GM12878 (cell line): ENCODE measurements around the gene CCDC194. TPM values are rescaled to one million over a fixed set of nuclear protein-coding genes. Genes with fewer than 3 reads are reported as not detected.

Experiments used
- ATAC-seq: fragments of 200-7000 bp; cut with Tn5 transposase; 3 replicates; pipeline ENCODE4 v1.9.1; 2020; ENCODE audit warnings: mild to moderate bottlenecking, moderate library complexity
- BruUV-seq: library from RNA; stranded (reverse); fragments of 400-500 nt; replicated peaks from 2 replicates; lab custom pipeline; 2021; lab: Mats Ljungman, UMichigan
- CTCF ChIA-PET: fragments of 300-600 bp; sonication (Branson Sonifier 250); formaldehyde crosslinking; extraction: SDS; loops from one replicate; lab custom pipeline; 2021; ENCODE audit warnings: inconsistent platforms; lab: Yijun Ruan, JAX
- POLR2A ChIA-PET: fragments of 350-600 bp; formaldehyde crosslinking; extraction: SDS; loops from one replicate; lab custom pipeline; 2021; ENCODE audit warnings: inconsistent platforms; lab: Charles Lee
- RAD21 ChIA-PET: fragments of 300-600 bp; sonication (Branson Sonifier 250); formaldehyde crosslinking; loops from one replicate; lab custom pipeline; 2023; ENCODE audit warnings: antibody characterized with exemption; ENCODE audit not compliant: unreplicated experiment; lab: Charles Lee
- SMC1A ChIA-PET: fragments of 300-600 bp; sonication (Branson Sonifier 250); formaldehyde crosslinking; loops from one replicate; lab custom pipeline; 2023; ENCODE audit not compliant: unreplicated experiment, uncharacterized antibody; lab: Charles Lee
- DNase-seq: peaks from one replicate; pipeline ENCODE4 v3.0.0-alpha.2; 2011; ENCODE audit warnings: low read depth, low spot score
- FAIRE-seq: peaks from 3 replicates; lab custom pipeline; 2011; peaks lifted over from hg19 to GRCh38; lab: Jason Lieb, UNC
- H2AFZ ChIP-seq: 2 replicates; pipeline ENCODE4 v1.6.0; 2011; ENCODE audit warnings: low read depth, low read length, control low read depth; ENCODE audit not compliant: control insufficient read depth
- H3K27ac ChIP-seq: 2 replicates; pipeline ENCODE4 v1.5.1; 2011; ENCODE audit warnings: control low read depth; ENCODE audit not compliant: control insufficient read depth, insufficient read depth
- H3K27me3 ChIP-seq, 2 experiments: replicated peaks in 1 of 2; 2 replicates each; pipeline versions ENCODE4 v1.6.0 to v1.6.1; 2011; ENCODE audit warnings: low read length in 1 of 2; ENCODE audit not compliant: control insufficient read depth in 2 of 2, insufficient read depth in 2 of 2
- H3K36me3 ChIP-seq, 2 experiments: 2 replicates each; pipeline ENCODE4 v1.5.1; 2011; ENCODE audit warnings: low read length in 1 of 2; ENCODE audit not compliant: control insufficient read depth in 2 of 2, insufficient read depth in 2 of 2
- H3K4me1 ChIP-seq: 2 replicates; pipeline ENCODE4 v1.6.1; 2011; ENCODE audit warnings: mild to moderate bottlenecking, low read length, moderate library complexity, mixed read lengths; ENCODE audit not compliant: control insufficient read depth, insufficient read depth
- H3K4me2 ChIP-seq: 2 replicates; pipeline ENCODE4 v1.6.0; 2011; ENCODE audit warnings: control low read depth; ENCODE audit not compliant: control insufficient read depth, insufficient read depth
- H3K4me3 ChIP-seq: fragments of 200-600 bp; sonication (generic); 2 replicates; pipeline ENCODE4 v1.5.1; 2016
- H3K79me2 ChIP-seq: 2 replicates; pipeline ENCODE4 v1.6.0; 2011; ENCODE audit warnings: low read length; ENCODE audit not compliant: control insufficient read depth, insufficient read depth
- H3K9ac ChIP-seq: 2 replicates; pipeline ENCODE4 v1.8.0; 2011; ENCODE audit warnings: low read length, control low read depth, mixed read lengths; ENCODE audit not compliant: control insufficient read depth, insufficient read depth
- H3K9me3 ChIP-seq: replicated peaks from 3 replicates; pipeline ENCODE4 v1.5.1; 2011; ENCODE audit warnings: mild to moderate bottlenecking, low read length; ENCODE audit not compliant: control insufficient read depth, insufficient read depth
- H4K20me1 ChIP-seq: 2 replicates; pipeline ENCODE4 v1.6.0; 2011; ENCODE audit not compliant: control insufficient read depth, insufficient read depth
- BACH1 ChIP-seq: fragments of 450-650 bp; IDR thresholded peaks from 2 replicates; pipeline ENCODE4 v1.6.1; 2017; ENCODE audit warnings: mild to moderate bottlenecking, borderline replicate concordance
- GATAD2B ChIP-seq: fragments of 450-650 bp; conservative IDR thresholded peaks from 2 replicates; pipeline ENCODE4 v1.6.1; 2017; ENCODE audit warnings: low read depth, mild to moderate bottlenecking, moderate library complexity
- TAF1 ChIP-seq: IDR thresholded peaks from 2 replicates; pipeline ENCODE4 v1.6.1; 2011; ENCODE audit warnings: mild to moderate bottlenecking, low read depth, low read length, borderline replicate concordance
- WGBS: methylation state at CpG from one replicate; pipeline ENCODE4 v1.1.6; 2016; ENCODE audit warnings: low lambda C conversion rate; ENCODE audit not compliant: insufficient replicate concordance, insufficient coverage; ENCODE audit errors: missing lambda C conversion rate; 5-methylcytosine and 5-hydroxymethylcytosine counted together
- in situ Hi-C: fragments of 300-500 bp; cut with MboI; formaldehyde crosslinking; loops from 9 replicates; pipeline ENCODE4 v1.14.3; 2018; ENCODE audit warnings: mixed read lengths
- intact Hi-C: fragments of 100-400 bp; cut with micrococcal nuclease; formaldehyde crosslinking; loops from one replicate; pipeline ENCODE4 v1.14.2; 2022; ENCODE audit not compliant: unreplicated experiment
- polyA plus RNA-seq, 11 experiments: library from polyadenylated mRNA; depleted of rRNA in 4 of 11; unstranded in 6 of 11; stranded (reverse) in 5 of 11; fragments of >200 nt; fragmentation: Nextera tagmentation in 4 of 11; fragmentation: Illumina TruSeq in 1 of 11; extraction: Ambion mirVana in 4 of 11; extraction: Trizol in 1 of 11; gene quantifications; 1 replicate in 1 of 11; 2 replicates in 10 of 11; pipeline versions ENCODE4 v1.2.1 to v1.2.3, GENCODE V29; 2011 to 2016; ENCODE audit warnings: inconsistent platforms in 2 of 11, missing spikeins in 2 of 11, low read depth in 1 of 11
- total RNA-seq, 4 experiments: library from RNA; depleted of rRNA in 3 of 4; stranded (reverse); fragments of >200 nt in 3 of 4; fragmentation: Illumina TruSeq in 1 of 4; extraction: Trizol in 1 of 4; gene quantifications; 2 replicates each; pipeline versions ENCODE4 v1.2.1 to v1.2.3, GENCODE V29; 2013 to 2021
- TF ChIP-seq, protein P1 (sequence below): fragments of 450-650 bp; IDR thresholded peaks from 2 replicates; pipeline ENCODE4 v1.6.1; 2017; ENCODE audit warnings: mild to moderate bottlenecking, moderate library complexity

CCDC194 gene
- total and polyA plus RNA-seq, 10 of the 15 experiments (the other 5 are each of a cell fraction or from before 2014, with no cell fraction given) = 0.07 to 3.4 (median 0.97) TPM

DNA sequence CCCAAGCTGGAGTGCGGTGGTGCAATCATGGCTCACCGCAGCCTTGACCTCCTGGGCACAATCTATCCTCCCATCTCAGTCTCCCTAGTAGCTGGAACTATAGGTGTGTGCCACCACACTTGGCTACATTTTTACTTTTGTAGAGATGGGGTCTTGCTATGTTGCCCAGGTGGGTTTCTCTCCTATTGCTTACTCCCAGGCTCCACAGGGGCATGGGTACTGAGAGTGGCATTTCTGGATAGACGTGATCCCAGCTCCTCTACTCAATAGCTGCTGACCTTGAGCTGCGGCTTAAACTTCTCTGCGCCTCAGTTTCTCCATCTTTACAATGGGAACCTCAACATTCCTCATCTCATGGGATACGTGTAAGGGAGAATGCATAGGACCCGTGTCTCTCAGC, 37.4 kb upstream of the CCDC194 start:
- RAD21 ChIA-PET = no interaction called here

More for the DNA sequence above, 37.4 kb upstream of the CCDC194 start:
- no peak overlapping the region for H3K4me3 ChIP-seq
- DNase-seq = no peak
- SMC1A ChIA-PET = interaction anchor here (0.6 kb wide), 1 partner anchor 515 kb away, joined by 4 read pairs; no protein-coding TSS in a partner anchor
- H3K4me1 ChIP-seq = no peaks in the 10 kb centered on the region
- intact Hi-C loops (no loop called here), in situ Hi-C loops (no loop called here)
- TF ChIP-seq GATAD2B (no peak), TAF1 (no peak), BACH1 (no peak)
- TF ChIP-seq, protein P1, sequence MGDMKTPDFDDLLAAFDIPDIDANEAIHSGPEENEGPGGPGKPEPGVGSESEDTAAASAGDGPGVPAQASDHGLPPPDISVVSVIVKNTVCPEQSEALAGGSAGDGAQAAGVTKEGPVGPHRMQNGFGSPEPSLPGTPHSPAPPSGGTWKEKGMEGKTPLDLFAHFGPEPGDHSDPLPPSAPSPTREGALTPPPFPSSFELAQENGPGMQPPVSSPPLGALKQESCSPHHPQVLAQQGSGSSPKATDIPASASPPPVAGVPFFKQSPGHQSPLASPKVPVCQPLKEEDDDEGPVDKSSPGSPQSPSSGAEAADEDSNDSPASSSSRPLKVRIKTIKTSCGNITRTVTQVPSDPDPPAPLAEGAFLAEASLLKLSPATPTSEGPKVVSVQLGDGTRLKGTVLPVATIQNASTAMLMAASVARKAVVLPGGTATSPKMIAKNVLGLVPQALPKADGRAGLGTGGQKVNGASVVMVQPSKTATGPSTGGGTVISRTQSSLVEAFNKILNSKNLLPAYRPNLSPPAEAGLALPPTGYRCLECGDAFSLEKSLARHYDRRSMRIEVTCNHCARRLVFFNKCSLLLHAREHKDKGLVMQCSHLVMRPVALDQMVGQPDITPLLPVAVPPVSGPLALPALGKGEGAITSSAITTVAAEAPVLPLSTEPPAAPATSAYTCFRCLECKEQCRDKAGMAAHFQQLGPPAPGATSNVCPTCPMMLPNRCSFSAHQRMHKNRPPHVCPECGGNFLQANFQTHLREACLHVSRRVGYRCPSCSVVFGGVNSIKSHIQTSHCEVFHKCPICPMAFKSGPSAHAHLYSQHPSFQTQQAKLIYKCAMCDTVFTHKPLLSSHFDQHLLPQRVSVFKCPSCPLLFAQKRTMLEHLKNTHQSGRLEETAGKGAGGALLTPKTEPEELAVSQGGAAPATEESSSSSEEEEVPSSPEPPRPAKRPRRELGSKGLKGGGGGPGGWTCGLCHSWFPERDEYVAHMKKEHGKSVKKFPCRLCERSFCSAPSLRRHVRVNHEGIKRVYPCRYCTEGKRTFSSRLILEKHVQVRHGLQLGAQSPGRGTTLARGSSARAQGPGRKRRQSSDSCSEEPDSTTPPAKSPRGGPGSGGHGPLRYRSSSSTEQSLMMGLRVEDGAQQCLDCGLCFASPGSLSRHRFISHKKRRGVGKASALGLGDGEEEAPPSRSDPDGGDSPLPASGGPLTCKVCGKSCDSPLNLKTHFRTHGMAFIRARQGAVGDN = no peak
- FAIRE-seq = no peak
- H3K4me2 ChIP-seq = no peak overlapping the region
- BruUV-seq = no TSS peak
- no peak for ATAC-seq
- H3K79me2 ChIP-seq = no peaks in the 10 kb centered on the region
- no peak overlapping the region for H3K27ac ChIP-seq
- no peaks in the 10 kb centered on the region for H3K36me3 ChIP-seq
- H3K9me3 ChIP-seq = no peaks in the 10 kb centered on the region; the same call in 2 of the 3 replicates
- H3K27me3 ChIP-seq = no peaks in the 10 kb centered on the region
- CTCF ChIA-PET = no interaction called here
- WGBS = 54% methylated on average over 7 of the region's 7 CpGs
- POLR2A ChIA-PET = no interaction called here
- H3K9ac ChIP-seq = no peak overlapping the region
- H4K20me1 ChIP-seq = no peaks in the 10 kb centered on the region
- no peak overlapping the region for H2AFZ ChIP-seq
